PC-3 (cell line): ENCODE data around the gene MRPL24. TPM values are rescaled to one million over a fixed set of nuclear protein-coding genes. Genes with fewer than 3 reads are reported as not detected.

Source experiments
- ATAC-seq: fragments of 200-7000 bp; cut with Tn5 transposase; 2 replicates; pipeline ENCODE4 v1.9.1; 2020; ENCODE audit warnings: mild to moderate bottlenecking, moderate library complexity
- BruUV-seq: library from RNA; stranded (reverse); fragments of 400-500 nt; replicated peaks from 2 replicates; lab custom pipeline; 2021; lab: Mats Ljungman, UMichigan
- CTCF ChIA-PET: fragments of 300-600 bp; sonication (Branson Sonifier 250); formaldehyde crosslinking; loops from one replicate; lab custom pipeline; 2022; ENCODE audit warnings: antibody characterized with exemption; lab: Charles Lee
- POLR2A ChIA-PET: fragments of 300-600 bp; sonication (Branson Sonifier 250); formaldehyde crosslinking; loops from one replicate; lab custom pipeline; 2022; ENCODE audit warnings: antibody characterized with exemption; ENCODE audit not compliant: unreplicated experiment; lab: Charles Lee
- DNase-seq: peaks from one replicate; pipeline ENCODE4 v3.0.0-alpha.2; 2015
- H2AFZ ChIP-seq: fragments of 300-600 bp; sonication (generic); 2 replicates; pipeline ENCODE4 v1.6.0; 2016; ENCODE audit warnings: antibody characterized with exemption, low read length
- H3F3A ChIP-seq: fragments of 300-600 bp; sonication (generic); one replicate; pipeline ENCODE4 v1.6.0; 2017; ENCODE audit warnings: antibody characterized with exemption, low read length, control low read depth, mild to moderate bottlenecking; ENCODE audit not compliant: unreplicated experiment
- H3K27ac ChIP-seq: fragments of 300-600 bp; sonication (generic); 2 replicates; pipeline ENCODE4 v1.5.1; 2016; ENCODE audit warnings: mild to moderate bottlenecking, low read length
- H3K27me3 ChIP-seq: fragments of 300-600 bp; sonication (generic); 2 replicates; pipeline ENCODE4 v1.6.1; 2016; ENCODE audit warnings: low read length, mixed read lengths
- H3K36me3 ChIP-seq: fragments of 300-600 bp; sonication (generic); 2 replicates; pipeline ENCODE4 v1.6.1; 2016; ENCODE audit warnings: low read depth, mixed run types, low read length, mixed read lengths
- H3K4me1 ChIP-seq: fragments of 300-600 bp; sonication (generic); 2 replicates; pipeline ENCODE4 v1.5.1; 2016; ENCODE audit warnings: low read length; ENCODE audit not compliant: insufficient read depth
- H3K4me2 ChIP-seq: fragments of 300-600 bp; sonication (generic); 2 replicates; pipeline ENCODE4 v1.6.0; 2016; ENCODE audit warnings: low read length
- H3K4me3 ChIP-seq: fragments of 300-600 bp; sonication (generic); 2 replicates; pipeline ENCODE4 v1.5.1; 2016; ENCODE audit warnings: mild to moderate bottlenecking, low read length, mixed read lengths
- H3K79me2 ChIP-seq: fragments of 300-600 bp; sonication (generic); 2 replicates; pipeline ENCODE4 v1.6.1; 2017; ENCODE audit warnings: low read length, mixed read lengths
- H3K9ac ChIP-seq: fragments of 300-600 bp; sonication (generic); 2 replicates; pipeline ENCODE4 v1.6.0; 2016; ENCODE audit warnings: mild to moderate bottlenecking, low read length
- H3K9me2 ChIP-seq: fragments of 300-600 bp; sonication (generic); replicated peaks from 2 replicates; pipeline ENCODE4 v1.6.1; 2016; ENCODE audit warnings: mixed run types, low read length, mixed read lengths
- H3K9me3 ChIP-seq: fragments of 300-600 bp; sonication (generic); 2 replicates; pipeline ENCODE4 v1.6.1; 2016; ENCODE audit warnings: low read length, mixed read lengths
- H4K20me1 ChIP-seq: fragments of 300-600 bp; sonication (generic); 2 replicates; pipeline ENCODE4 v1.6.1; 2016; ENCODE audit warnings: low read length, mixed read lengths
- EZH2 ChIP-seq: fragments of 300-600 bp; sonication (generic); IDR thresholded peaks from one replicate; pipeline ENCODE4 v1.6.1; 2017; ENCODE audit warnings: antibody characterized with exemption, mild to moderate bottlenecking, low read length; ENCODE audit not compliant: unreplicated experiment
- EZH2phosphoT487 ChIP-seq: fragments of 300-600 bp; sonication (generic); IDR thresholded peaks from 2 replicates; pipeline ENCODE4 v1.6.1; 2018; ENCODE audit warnings: mild to moderate bottlenecking, antibody characterized with exemption, low read length, borderline replicate concordance
- intact Hi-C: fragments of 100-400 bp; cut with micrococcal nuclease; formaldehyde crosslinking; loops from 2 replicates; pipeline ENCODE4 v1.9.0; 2023
- total RNA-seq: library from RNA; depleted of rRNA; stranded (reverse); fragments of >200 nt; gene quantifications from 2 replicates; pipeline ENCODE4 v1.2.3, GENCODE V29; 2014
- TF ChIP-seq, protein P1 (sequence below): fragments of 300-600 bp; sonication (generic); conservative IDR thresholded peaks from 2 replicates; pipeline ENCODE4 v1.5.1; 2017; ENCODE audit warnings: antibody characterized with exemption, low read depth, mild to moderate bottlenecking, low read length

Gene MRPL24
- total RNA-seq, 1 experiment from 2014 or later, result 275 TPM

DNA sequence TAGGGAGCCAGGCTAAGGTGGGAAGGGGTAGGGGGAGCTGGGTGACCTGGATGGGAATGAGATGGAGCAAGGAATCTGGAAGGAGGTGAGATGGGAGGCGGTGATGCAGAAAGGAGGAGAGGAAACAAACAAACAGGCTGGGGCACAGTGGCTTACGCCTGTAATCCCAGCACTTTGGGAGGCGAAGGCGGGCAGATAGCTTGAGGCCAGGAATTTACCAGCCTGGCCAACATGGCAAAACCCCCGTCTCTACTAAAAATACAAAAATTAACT, 46.3 kb downstream of the MRPL24 start:
- no peaks in the 10 kb centered on the region for H3K9me2 ChIP-seq
- no TSS peak for BruUV-seq
- TF ChIP-seq EZH2phosphoT487, result no peak
- TF ChIP-seq EZH2, result no peak
- TF ChIP-seq, protein P1, sequence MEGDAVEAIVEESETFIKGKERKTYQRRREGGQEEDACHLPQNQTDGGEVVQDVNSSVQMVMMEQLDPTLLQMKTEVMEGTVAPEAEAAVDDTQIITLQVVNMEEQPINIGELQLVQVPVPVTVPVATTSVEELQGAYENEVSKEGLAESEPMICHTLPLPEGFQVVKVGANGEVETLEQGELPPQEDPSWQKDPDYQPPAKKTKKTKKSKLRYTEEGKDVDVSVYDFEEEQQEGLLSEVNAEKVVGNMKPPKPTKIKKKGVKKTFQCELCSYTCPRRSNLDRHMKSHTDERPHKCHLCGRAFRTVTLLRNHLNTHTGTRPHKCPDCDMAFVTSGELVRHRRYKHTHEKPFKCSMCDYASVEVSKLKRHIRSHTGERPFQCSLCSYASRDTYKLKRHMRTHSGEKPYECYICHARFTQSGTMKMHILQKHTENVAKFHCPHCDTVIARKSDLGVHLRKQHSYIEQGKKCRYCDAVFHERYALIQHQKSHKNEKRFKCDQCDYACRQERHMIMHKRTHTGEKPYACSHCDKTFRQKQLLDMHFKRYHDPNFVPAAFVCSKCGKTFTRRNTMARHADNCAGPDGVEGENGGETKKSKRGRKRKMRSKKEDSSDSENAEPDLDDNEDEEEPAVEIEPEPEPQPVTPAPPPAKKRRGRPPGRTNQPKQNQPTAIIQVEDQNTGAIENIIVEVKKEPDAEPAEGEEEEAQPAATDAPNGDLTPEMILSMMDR, result no peak
- H4K20me1 ChIP-seq, result no peaks in the 10 kb centered on the region
- peak overlapping the region; percentile 75 for H3K27ac ChIP-seq
- no peaks in the 10 kb centered on the region for H3K9me3 ChIP-seq
- H3K36me3 ChIP-seq, result no peaks in the 10 kb centered on the region
- no peak overlapping the region for H3K4me3 ChIP-seq
- ChIA-PET POLR2A (no interaction called here), CTCF (no interaction called here)
- H3K9ac ChIP-seq, result no peak overlapping the region
- DNase-seq (no peak), ATAC-seq (no peak)
- peak overlapping the region; percentile 48 for H2AFZ ChIP-seq
- H3K4me2 ChIP-seq, result peak overlapping the region; percentile 67
- no peaks in the 10 kb centered on the region for H3K27me3 ChIP-seq
- H3F3A ChIP-seq, result peaks cover 8% of the 10 kb centered on the region
- intact Hi-C loops, result no loop called here
- peaks cover 47% of the 10 kb centered on the region for H3K4me1 ChIP-seq
- H3K79me2 ChIP-seq, result no peaks in the 10 kb centered on the region

DNA sequence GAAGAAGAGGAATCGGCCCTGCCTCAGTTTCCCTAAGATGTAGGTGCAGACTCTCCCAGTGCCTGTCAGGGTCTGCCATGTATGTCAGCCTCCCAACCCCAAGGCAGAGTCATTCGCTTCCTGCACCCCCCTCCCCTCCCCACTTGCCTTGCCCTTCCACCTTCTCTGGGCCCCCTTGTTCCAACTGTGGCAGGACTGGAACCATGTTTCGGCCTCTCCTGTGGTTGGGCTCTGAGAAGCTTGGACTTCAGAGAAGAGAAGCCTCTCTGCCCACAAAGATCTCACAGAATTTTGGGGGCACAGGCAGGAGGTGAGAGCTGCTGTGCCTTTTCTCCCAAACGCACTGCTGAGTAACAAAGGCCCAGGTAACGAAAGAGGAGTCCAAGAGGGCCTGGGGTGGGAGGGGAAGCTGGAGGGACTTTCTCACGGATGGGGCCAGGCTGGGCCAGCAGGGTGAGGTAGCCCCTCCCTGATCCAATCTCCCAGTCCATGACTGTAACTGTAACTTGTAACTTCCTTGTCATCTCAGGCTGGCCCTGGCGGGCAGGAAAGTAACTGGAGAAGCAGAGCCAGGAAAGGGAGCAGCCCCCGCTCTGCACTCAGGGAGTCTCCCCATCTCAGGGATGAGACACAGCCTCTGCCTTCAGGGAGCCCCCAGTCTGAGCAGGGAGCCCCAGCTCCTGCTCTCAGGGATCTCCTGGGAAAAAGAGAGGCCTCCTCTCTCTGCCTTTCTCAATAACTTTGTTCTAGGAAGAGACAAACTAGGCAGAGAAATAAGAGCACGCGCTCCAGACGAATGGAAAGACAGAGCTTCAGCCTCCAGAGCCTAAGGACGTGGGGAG, 46.8 kb downstream of the MRPL24 start:
- CTCF ChIA-PET, result interaction anchor here (0.5 to 1.0 kb wide), 2 partner anchors 32 to 235 kb away, joined by 6 to 15 read pairs; no protein-coding TSS in a partner anchor
- H3K9me3 ChIP-seq, result no peaks in the 10 kb centered on the region
- DNase-seq (peak; percentile 75), ATAC-seq (peak; percentile 60)
- H3K4me3 ChIP-seq, result no peak overlapping the region
- no peaks in the 10 kb centered on the region for H3K27me3 ChIP-seq
- H2AFZ ChIP-seq, result peak overlapping the region; percentile 48
- no TSS peak for BruUV-seq
- TF ChIP-seq EZH2, result no peak
- TF ChIP-seq, protein P1, result no peak
- TF ChIP-seq EZH2phosphoT487, result no peak
- H3K36me3 ChIP-seq, result no peaks in the 10 kb centered on the region
- peak overlapping the region; percentile 40 for H3K9ac ChIP-seq
- no peaks in the 10 kb centered on the region for H3K79me2 ChIP-seq
- H3K4me2 ChIP-seq, result peak overlapping the region; percentile 67
- no peaks in the 10 kb centered on the region for H3K9me2 ChIP-seq
- intact Hi-C loops, result no loop called here
- H3F3A ChIP-seq, result peaks cover 8% of the 10 kb centered on the region
- H3K27ac ChIP-seq, result peak overlapping the region; percentile 75
- POLR2A ChIA-PET, result interaction anchor here (0.5 kb wide), 1 partner anchor 17 kb away, joined by 14 read pairs; no protein-coding TSS in a partner anchor
- H4K20me1 ChIP-seq, result no peaks in the 10 kb centered on the region
- H3K4me1 ChIP-seq, result peaks cover 51% of the 10 kb centered on the region
